NCI-H128 (cell line): ENCODE measurements around the gene SOX6.

Source experiments
- DNase-seq: peaks from one replicate; lab custom pipeline; 2025; ENCODE audit not compliant: unreplicated experiment; lab: John Stamatoyannopoulos, UW

The SOX6 gene

DNA sequence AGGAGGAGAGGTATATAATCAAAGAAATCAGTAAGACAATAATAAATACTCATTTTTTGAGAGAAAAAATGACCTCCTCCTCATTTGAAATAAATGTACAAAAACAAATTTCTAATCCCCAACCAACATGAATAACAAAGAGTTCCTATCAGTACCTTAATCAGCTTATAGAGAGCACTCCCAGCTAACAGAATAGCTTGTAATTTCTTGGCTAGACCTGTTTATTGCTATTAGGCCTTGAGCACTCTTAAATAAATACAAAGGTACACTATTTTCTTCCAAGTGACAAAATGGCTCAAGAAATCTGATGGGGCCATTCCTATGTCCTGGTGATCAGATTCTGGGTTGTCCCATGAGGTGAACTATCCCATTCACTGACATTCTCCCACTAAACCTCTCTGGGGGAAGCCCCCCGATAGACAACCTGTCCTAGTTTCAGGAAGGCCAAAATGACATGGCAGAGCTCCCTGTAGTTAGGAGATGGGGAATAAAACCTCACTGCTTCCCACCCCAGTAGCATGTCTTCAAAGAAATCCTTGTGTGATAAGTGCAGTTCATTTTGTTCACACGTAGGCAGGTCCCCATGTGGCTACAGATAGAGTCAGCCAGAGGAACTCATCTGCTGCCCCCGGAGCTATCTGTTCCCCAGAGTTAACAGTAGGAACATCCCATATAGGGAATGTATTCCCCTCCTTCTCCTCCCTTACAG lies 385.7 kb downstream of the SOX6 start:
- DNase-seq, result no peak

DNA sequence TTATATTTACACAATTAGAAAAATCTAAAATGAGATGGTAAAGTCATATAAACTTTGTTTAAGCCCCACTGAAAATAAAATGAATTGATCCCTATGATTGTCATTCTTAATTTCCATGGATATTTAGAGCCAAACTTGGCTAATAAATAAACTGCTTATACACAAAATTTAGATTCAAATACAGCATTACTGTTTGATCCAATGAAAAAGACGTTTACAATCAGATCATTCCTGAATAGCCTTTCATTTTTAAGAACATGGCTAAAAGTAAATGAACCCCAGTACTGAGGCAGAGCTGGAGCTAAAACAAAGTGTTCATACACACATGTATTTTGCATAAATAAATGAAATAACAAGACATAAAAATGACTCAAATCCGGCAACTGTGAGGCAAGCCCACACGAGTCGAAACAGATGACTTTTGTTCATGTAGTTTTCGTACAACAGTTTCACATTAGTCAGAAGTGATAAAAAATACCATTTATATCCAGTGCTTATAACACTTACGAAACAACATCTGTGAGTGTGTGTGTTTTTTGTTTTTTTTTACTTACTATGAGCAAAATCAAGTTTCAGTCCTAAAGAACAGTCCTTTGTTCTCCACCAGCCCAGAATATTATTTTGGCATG lies 386.5 kb downstream of the SOX6 start:
- no peak for DNase-seq

GRCh38 chr11:15969281-15969680 lies 387.1 kb downstream of the SOX6 start:
- DNase-seq, result no peak

DNA sequence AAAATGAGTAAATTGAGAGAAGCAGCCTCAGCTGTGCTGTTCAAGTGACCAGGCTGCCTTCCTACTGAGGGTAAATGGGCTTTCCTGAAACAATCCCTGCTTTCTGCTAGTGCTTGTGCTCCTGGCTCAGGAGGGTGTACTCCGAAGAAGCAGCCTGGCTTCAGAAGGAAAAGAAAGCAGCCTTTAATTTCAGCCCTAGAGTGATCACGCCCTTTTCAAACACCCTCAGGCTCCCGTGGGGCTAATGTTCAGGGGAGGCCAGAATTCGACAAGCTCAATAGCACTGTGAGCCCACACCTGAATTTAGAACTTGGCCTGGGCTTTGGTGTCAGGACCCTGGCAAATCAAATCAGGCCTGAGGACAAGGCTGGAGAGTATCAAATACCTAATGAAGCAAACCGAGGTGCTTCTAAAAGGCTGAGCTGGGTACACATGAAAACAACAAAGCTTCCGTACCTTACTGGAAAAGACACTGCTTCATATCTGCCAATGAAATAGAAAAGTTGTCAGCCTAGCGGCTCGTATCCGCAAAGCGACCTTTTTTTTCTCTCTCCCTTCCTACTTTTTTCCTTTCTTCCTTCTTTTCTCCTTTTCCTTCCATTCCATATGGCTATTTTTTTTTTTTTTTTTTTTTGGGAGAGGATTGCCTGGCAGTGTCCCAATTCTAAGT lies 387.8 kb downstream of the SOX6 start:
- no peak for DNase-seq

DNA sequence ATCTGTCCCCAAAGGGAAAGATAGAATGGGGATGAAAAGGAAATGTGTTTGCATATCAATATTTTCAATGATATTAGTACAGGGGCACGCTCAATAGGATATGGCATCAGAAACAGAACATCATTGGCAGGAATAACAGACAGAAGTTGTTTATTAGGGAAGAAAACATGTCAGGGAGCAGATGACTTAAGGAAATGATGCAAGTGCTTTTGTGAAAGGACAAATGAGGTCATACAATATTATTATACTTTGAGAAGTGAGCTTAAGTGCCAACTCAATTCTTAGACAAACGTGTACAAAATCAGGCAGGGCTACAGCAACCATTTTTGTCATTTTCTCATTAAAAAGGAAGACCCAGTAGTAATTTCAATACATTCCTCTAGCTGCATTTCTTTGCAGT lies 388.4 kb downstream of the SOX6 start:
- no peak for DNase-seq

DNA sequence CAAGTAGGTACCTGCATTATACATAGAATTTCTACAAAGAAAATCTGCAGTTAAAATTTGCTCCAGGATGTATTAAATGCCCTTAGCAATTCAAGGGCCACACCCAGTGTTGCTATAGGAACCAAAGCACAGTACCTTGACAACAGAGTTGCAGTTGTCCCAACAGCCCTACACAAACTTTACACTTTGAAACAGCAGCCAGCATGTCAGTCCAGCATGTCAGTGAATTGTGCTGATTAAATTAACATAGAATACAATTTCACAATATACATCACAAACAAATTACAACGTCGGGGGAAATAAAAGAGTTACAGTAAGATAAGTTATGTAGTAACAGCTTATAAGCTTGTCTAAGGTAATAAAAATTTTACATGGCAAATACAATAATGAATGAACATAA lies 389.2 kb downstream of the SOX6 start:
- DNase-seq, result no peak

GRCh38 chr11:15965562-15966250 lies 390.6 kb downstream of the SOX6 start:
- no peak for DNase-seq

GRCh38 chr11:15963266-15963665 lies 393.1 kb downstream of the SOX6 start:
- no peak for DNase-seq

GRCh38 chr11:15958910-15959309 lies 397.4 kb downstream of the SOX6 start:
- no peak for DNase-seq

DNA sequence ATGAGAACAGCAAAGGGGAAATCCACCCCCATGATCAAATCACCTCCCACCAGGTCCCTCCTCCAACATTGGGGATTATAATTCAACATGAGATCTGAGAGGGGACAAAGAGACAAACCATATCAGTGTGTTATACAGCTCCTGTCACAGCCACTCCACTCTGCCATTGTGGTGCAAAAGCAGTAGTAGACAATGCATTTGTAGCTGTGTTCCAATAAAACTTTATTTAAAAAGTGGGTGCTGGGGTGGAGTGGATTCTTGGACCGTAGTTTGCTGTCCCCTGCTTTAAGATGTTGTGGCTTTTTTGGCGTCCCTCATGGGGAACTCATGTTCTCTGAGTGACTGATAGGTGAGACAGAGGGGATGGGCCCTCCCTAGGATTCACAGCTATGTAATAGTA lies 399.1 kb downstream of the SOX6 start:
- no peak for DNase-seq

GRCh38 chr11:15956302-15956701 lies 400.0 kb downstream of the SOX6 start:
- no peak for DNase-seq

- no peak for DNase-seq
These were observed 400.8 kb downstream of the SOX6 start for GRCh38 chr11:15955595-15955994.

DNA sequence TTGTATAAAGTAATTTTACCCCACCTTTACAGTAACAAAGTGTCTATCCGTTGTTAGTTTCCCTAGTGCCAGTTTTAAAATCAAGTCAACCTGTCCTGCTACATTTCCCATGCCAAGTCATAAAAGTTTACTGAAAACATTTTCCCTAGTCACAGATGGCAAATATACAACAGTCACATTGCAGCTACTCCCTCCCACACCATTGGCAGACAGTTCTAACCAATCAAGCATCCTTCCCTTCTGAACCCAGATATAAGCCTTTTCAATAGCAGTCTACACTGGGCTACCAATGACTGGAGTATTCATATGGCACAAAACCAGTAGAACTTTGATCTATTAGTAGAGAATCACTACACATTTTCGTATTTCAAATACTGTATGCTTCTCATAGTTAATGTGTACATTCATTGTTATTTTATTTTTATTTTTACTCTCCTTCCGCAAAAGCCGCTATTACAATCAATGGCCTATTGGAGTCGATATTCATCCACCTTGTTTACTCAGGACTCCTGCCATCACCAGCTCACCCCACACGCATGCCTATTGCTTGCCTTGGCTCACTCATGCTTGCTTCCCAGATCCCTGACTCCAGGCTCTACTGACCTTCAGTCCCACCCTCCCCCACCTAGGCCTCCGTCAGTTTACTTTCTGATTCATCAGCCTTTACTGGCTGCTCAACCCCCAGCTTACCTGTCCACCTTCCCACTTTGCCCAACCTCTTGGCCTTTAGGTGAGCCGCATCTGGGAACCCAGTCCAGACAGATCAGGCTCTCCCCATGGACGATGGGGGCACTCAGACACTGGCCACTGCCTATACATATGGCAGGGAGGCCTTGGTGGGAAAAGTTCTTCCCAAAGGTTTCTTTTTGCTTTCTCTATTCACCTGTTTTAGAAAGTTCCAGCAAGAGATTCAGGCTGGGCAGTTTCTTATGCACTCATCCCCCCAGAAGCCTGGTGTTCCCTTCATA lies 408.4 kb downstream of the SOX6 start:
- no peak for DNase-seq

DNA sequence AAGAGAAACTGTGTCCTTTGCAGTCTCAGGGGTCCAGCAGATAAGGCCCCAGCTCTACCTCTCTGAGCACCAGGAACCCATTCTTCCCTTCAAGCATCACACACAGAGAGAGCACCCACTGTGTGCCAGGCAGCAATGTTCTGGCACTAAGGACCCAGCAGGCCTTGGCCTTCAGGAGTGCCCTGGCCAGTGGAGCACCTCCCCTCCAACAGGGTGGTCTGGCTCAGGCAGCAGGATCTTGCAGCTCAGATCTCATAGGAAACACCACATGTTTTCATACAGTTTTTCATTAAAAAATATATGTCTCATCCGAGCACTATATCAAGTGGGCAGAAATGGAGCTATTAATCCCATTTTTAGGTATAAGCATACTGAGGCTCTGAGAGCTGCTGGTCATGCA lies 410.6 kb downstream of the SOX6 start:
- no peak for DNase-seq

- no peak for DNase-seq
These were observed 411.9 kb downstream of the SOX6 start for GRCh38 chr11:15944460-15944859.

DNA sequence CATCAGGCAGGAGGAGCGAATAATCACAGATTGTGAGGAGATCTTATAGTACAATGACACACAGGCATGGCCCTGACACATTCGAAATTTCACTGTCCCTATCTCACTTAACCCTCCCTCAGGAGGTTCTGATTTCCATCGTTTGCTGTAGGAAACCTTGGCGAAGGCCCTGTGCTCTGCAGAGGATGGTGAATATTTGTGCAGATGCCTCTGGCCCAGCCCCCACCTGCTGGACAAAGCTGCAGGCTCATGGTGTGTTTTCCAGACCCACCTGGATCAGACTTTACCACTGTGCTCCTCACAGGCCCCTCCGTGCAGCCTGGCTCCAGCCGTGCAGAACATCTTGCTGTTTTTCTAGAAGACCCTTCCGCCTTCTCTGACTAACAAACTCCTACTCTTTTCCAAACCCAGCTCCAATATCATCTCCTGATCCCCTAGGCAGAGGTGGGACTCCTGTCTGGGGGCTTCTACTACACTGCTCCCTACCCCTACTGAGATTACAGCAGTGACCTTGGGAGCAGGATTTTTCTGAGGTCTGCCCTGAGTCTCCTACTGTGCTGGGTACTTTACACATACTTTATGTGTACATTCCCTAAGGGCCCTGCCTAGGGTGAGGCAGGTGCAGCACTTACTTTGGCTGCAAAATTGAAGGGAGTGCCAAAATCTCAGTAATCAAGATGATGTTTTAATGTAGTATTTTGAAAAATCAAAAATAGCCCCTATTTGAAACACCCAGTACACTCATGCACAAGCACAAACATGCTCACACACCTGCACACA lies 412.7 kb downstream of the SOX6 start:
- no peak for DNase-seq

- no peak for DNase-seq
These were observed 413.4 kb downstream of the SOX6 start for GRCh38 chr11:15942936-15943335.

GRCh38 chr11:15942126-15942525 lies 414.2 kb downstream of the SOX6 start:
- no peak for DNase-seq

- no peak for DNase-seq
These were observed 415.1 kb downstream of the SOX6 start for GRCh38 chr11:15941206-15941770.
